PFSK-1 (cell line): ENCODE results near the gene INPP4B.

ENCODE experiments used
- FOXP2 ChIP-seq: optimal IDR thresholded peaks from 2 replicates; pipeline ENCODE3; 2011; ENCODE audit warnings: borderline replicate concordance, control low read depth, inconsistent platforms; ENCODE audit not compliant: insufficient read depth; ENCODE audit errors: extremely low read length, extremely low read depth
- POLR2AphosphoS5 ChIP-seq: IDR thresholded peaks from 2 replicates; pipeline ENCODE4 v1.6.1; 2012; ENCODE audit warnings: low read depth, mild to moderate bottlenecking, control low read depth, low read length, moderate library complexity
- SIN3A ChIP-seq: IDR thresholded peaks from 2 replicates; pipeline ENCODE4 v1.6.1; 2012; ENCODE audit warnings: mild to moderate bottlenecking, low read length, moderate library complexity, borderline replicate concordance; ENCODE audit not compliant: insufficient read depth
- TAF1 ChIP-seq: IDR thresholded peaks from 2 replicates; pipeline ENCODE4 v1.6.1; 2012; ENCODE audit warnings: low read length, control low read depth, borderline replicate concordance; ENCODE audit not compliant: insufficient read depth
- TF ChIP-seq, protein P1 (sequence below), 2 experiments: IDR thresholded peaks; 2 replicates each; pipeline versions ENCODE4 v1.6.1 to v1.8.0; 2011 to 2012; ENCODE audit warnings: low read depth in 2 of 2, low read length in 2 of 2, control low read depth in 1 of 2, inconsistent platforms in 1 of 2, mild to moderate bottlenecking in 1 of 2, moderate library complexity in 1 of 2; ENCODE audit not compliant: insufficient read depth in 1 of 2

INPP4B gene

GRCh38 chr4:142703694-142704309 is 142.3 kb downstream of the INPP4B start:
- TF ChIP-seq FOXP2 (no peak), SIN3A (no peak), POLR2AphosphoS5 (no peak), TAF1 (no peak)
- TF ChIP-seq, protein P1, sequence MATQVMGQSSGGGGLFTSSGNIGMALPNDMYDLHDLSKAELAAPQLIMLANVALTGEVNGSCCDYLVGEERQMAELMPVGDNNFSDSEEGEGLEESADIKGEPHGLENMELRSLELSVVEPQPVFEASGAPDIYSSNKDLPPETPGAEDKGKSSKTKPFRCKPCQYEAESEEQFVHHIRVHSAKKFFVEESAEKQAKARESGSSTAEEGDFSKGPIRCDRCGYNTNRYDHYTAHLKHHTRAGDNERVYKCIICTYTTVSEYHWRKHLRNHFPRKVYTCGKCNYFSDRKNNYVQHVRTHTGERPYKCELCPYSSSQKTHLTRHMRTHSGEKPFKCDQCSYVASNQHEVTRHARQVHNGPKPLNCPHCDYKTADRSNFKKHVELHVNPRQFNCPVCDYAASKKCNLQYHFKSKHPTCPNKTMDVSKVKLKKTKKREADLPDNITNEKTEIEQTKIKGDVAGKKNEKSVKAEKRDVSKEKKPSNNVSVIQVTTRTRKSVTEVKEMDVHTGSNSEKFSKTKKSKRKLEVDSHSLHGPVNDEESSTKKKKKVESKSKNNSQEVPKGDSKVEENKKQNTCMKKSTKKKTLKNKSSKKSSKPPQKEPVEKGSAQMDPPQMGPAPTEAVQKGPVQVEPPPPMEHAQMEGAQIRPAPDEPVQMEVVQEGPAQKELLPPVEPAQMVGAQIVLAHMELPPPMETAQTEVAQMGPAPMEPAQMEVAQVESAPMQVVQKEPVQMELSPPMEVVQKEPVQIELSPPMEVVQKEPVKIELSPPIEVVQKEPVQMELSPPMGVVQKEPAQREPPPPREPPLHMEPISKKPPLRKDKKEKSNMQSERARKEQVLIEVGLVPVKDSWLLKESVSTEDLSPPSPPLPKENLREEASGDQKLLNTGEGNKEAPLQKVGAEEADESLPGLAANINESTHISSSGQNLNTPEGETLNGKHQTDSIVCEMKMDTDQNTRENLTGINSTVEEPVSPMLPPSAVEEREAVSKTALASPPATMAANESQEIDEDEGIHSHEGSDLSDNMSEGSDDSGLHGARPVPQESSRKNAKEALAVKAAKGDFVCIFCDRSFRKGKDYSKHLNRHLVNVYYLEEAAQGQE (IDR thresholded peaks at IDR 0.05; ENCODE audit: insufficient read depth in 1 of 2, low read depth in 2 of 2, low read length in 2 of 2): no peak

DNA sequence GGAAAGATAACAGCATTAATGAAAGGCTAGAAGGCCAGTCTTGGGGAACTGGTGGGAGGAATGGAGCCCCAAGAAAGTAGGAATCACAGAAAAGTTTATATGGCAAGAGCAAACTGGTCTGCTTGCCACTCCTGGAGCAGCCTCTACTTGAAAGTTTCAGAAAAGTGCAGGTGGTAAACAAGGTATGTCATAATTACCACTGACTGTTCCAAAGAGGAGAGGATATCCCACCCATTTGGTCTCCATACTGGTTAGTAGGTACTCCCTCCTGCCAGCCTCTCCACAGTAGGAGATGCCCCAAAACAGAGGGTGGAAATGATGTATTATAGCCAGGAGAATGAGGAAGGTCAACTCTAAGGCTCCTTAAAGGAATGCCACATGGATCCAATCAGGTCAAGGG is 145.1 kb downstream of the INPP4B start:
- TF ChIP-seq SIN3A: no peak
- TF ChIP-seq, protein P1 (IDR thresholded peaks at IDR 0.05; ENCODE audit: insufficient read depth in 1 of 2, low read depth in 2 of 2, low read length in 2 of 2): no peak
- TF ChIP-seq FOXP2: no peak
- no peak for TF ChIP-seq POLR2AphosphoS5

DNA sequence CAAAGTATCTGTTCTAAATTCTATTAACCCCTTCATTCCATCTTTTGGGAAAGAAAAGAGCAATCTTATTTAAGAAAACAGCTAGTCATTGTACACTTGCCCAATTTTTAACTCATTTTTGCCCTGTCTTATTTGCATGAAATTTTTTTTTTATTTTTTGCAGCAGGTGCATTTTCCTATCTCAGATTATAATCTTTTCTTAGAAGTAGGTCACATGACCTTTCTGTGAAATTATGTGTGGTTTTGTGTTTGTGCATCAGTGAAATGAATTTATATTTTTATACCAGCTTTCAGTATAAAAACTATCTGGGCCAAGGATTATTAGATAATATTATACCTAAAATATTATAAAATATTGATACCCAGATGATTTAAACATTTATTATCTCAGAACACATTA is 145.6 kb downstream of the INPP4B start:
- TF ChIP-seq POLR2AphosphoS5: no peak
- TF ChIP-seq, protein P1 (IDR thresholded peaks at IDR 0.05; ENCODE audit: insufficient read depth in 1 of 2, low read depth in 2 of 2, low read length in 2 of 2): no peak
- no peak for TF ChIP-seq FOXP2
- TF ChIP-seq TAF1: no peak
- TF ChIP-seq SIN3A: no peak

GRCh38 chr4:142698552-142698951 is 147.5 kb downstream of the INPP4B start:
- TF ChIP-seq POLR2AphosphoS5 (no peak), SIN3A (no peak), FOXP2 (no peak), TAF1 (no peak)
- TF ChIP-seq, protein P1 (IDR thresholded peaks at IDR 0.05; ENCODE audit: insufficient read depth in 1 of 2, low read depth in 2 of 2, low read length in 2 of 2): no peak

DNA sequence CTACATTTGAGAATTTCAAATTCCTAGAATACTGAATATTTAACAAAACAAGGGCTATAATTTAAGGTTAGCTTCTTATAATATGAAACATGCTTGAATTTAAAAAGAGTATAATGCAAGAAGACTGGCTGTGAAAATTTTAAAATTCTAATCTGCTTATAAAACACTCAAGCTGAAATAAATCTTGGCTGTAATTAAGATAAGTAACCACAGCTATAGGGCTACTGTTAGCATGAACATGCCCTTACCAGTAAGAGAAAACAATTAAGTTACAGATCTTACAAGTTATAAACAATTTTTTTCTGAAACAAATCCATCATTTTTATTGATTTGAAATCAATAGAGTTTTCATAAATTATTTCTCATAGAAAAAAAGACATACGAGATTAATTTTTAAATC is 148.2 kb downstream of the INPP4B start:
- no peak for TF ChIP-seq POLR2AphosphoS5
- TF ChIP-seq FOXP2: no peak
- no peak for TF ChIP-seq TAF1
- TF ChIP-seq, protein P1 (IDR thresholded peaks at IDR 0.05; ENCODE audit: insufficient read depth in 1 of 2, low read depth in 2 of 2, low read length in 2 of 2): no peak
- TF ChIP-seq SIN3A: no peak
